ENCODE data around the gene HSP90AB1.
A peak's percentile ranks its signal among the peaks of the same experiment; 100 is the strongest.

- peak; percentile 34; the same call in 1 of the 2 replicates for TF ChIP-seq POLR2AphosphoS5 (IDR thresholded peaks at IDR 0.05; ENCODE audit: low read depth)
- no peak for TF ChIP-seq CTCF (IDR thresholded peaks at IDR 0.05; ENCODE audit: insufficient read depth, low read length)
These were observed 17.5 kb downstream of the HSP90AB1 start for GRCh38 chr6:44264154-44265006.
